Measurements from ENCODE around the gene PPP1R14D.

GRCh38 chr15:40773902-40774301 is 54.6 kb downstream of the PPP1R14D start:
- TF ChIP-seq CTCF (IDR thresholded peaks at IDR 0.05; ENCODE audit: low read depth, low read length) (no peak), MYC (IDR thresholded peaks at IDR 0.05; ENCODE audit: low read depth, low read length) (no peak), POLR2A (IDR thresholded peaks at IDR 0.05; ENCODE audit: extremely low read depth, insufficient read length) (no peak), MAX (IDR thresholded peaks at IDR 0.05; ENCODE audit: low read depth, low read length) (no peak)
